ENCODE measurements around the gene SLITRK1. TPM values are rescaled to one million over a fixed set of nuclear protein-coding genes. Genes with fewer than 3 reads are reported as not detected.

The SLITRK1 gene
- total and polyA plus RNA-seq, 9 of the 15 experiments (the other 6 are each of a cell fraction or from before 2014, with no cell fraction given): not detected

DNA sequence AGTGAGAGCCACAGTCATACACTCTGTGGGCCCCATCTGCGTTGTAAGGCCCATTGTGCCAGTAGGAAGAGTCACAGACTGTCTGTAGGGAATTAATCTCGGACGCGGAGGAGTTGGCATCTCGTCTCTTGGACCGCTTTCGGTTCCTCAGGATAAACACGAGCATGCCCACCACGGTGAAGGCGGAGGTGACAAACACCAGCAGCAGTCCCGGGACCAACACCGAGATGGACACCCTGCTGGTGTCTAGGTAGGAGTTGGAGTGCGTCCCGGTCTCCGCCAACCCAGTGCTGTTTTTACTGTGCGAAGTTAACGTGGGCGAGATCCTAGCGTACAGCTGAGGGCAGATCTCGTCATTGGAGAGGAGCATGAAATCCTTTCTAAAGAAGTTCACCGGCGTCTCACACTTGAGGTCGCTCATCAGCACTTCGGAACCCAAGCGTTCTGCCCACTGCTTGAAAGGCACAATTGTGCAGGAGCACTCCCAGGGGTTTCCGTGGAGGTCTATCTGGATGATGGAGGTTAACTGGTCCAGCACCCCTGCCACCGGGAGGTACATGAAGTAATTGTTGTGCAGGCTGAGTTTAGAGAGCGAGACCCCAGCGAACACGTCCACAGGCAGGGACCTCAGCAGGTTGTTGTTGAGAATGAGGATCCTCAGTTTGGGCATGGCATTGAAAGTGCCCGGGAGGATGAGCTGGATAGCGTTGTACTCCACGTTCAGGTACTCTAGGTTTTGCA lies 2.7 kb downstream of the SLITRK1 start:
- Histone ChIP-seq H2AFZ (ENCODE audit: low read depth, low read length) (no peak overlapping the region), H4K20me1 (replicated peaks; ENCODE audit: control insufficient read depth, insufficient read depth, low read length) (no peaks in the 10 kb centered on the region), H3K4me2 (ENCODE audit: insufficient read depth, low read length) (no peak overlapping the region), H3K27me3 (ENCODE audit: control insufficient read depth in 2 of 2, insufficient read depth in 2 of 2, low read length in 2 of 2) (no peaks in the 10 kb centered on the region), H3K9ac (ENCODE audit: insufficient read depth in 1 of 2, low read depth in 2 of 2, low read length in 2 of 2) (no peak overlapping the region), H3K36me3 (ENCODE audit: control insufficient read depth, insufficient read depth, low read length) (no peaks in the 10 kb centered on the region), H3K4me1 (replicated peaks in 1 of 2; ENCODE audit: control insufficient read depth in 2 of 2, insufficient read depth in 2 of 2, low read length in 2 of 2) (no peaks in the 10 kb centered on the region), H3K79me2 (ENCODE audit: control insufficient read depth, insufficient read depth, low read length) (no peaks in the 10 kb centered on the region), H3K9me3 (replicated peaks; ENCODE audit: control insufficient read depth, insufficient read depth, low read depth, low read length) (no peaks in the 10 kb centered on the region), H3K27ac (ENCODE audit: extremely low read depth, low read depth, low read length) (no peak overlapping the region), H3K4me3 (no peak overlapping the region), H3K9me1 (ENCODE audit: control insufficient read depth, insufficient read depth, low read length) (no peaks in the 10 kb centered on the region)
- under 1% methylated on average over 29 of the region's 33 CpGs for WGBS (ENCODE audit: insufficient coverage, low coverage, missing lambda C conversion rate)
- POLR2A ChIA-PET: no interaction called here
- in situ Hi-C loops (cut with MboI): no loop called here
- no peak for ATAC-seq
- BruUV-seq (replicated peaks): no TSS peak
- CTCF ChIA-PET (ENCODE audit: low intra/inter-chr PET ratio): no interaction called here
- DNase-seq (ENCODE audit: extremely low read depth in 1 of 4, low spot score in 3 of 4): no peak
- intact Hi-C loops (cut with micrococcal nuclease): no loop called here
- no peak for TF ChIP-seq TFAP4 (CRISPR knock-in tag; IDR thresholded peaks at IDR 0.05; ENCODE audit: borderline replicate concordance)
- TF ChIP-seq MEIS2 (IDR thresholded peaks at IDR 0.05; ENCODE audit: partially characterized antibody): no peak
- no peak for TF ChIP-seq SMAD4 (CRISPR knock-in tag; conservative IDR thresholded peaks at IDR 0.05)
- no peak for TF ChIP-seq ZC3H4 (CRISPR knock-in tag; IDR thresholded peaks at IDR 0.05; ENCODE audit: borderline replicate concordance)
- no peak for TF ChIP-seq ZNF668 (CRISPR knock-in tag; IDR thresholded peaks at IDR 0.05)
- TF ChIP-seq, protein P1, sequence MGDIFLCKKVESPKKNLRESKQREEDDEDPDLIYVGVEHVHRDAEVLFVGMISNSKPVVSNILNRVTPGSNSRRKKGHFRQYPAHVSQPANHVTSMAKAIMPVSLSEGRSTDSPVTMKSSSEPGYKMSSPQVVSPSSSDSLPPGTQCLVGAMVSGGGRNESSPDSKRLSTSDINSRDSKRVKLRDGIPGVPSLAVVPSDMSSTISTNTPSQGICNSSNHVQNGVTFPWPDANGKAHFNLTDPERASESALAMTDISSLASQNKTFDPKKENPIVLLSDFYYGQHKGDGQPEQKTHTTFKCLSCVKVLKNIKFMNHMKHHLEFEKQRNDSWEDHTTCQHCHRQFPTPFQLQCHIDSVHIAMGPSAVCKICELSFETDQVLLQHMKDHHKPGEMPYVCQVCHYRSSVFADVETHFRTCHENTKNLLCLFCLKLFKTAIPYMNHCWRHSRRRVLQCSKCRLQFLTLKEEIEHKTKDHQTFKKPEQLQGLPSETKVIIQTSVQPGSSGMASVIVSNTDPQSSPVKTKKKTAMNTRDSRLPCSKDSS (IDR thresholded peaks at IDR 0.05; ENCODE audit: low read depth, partially characterized antibody): no peak
- no peak for TF ChIP-seq ZBTB40 (IDR thresholded peaks at IDR 0.05)
- TF ChIP-seq ZBTB40 (CRISPR knock-in tag; IDR thresholded peaks at IDR 0.05): no peak
- no peak for FAIRE-seq
